Amniotic epithelial cell (primary cell): Measurements from ENCODE around the gene C1orf94.
"Not testable (repeated sequence)": the region's sequence is repeated elsewhere in the genome, so short reads cannot be mapped to it uniquely, and the experiment has no call there.

Experiments
- DNase-seq: peaks from one replicate; pipeline ENCODE4 v3.0.0-alpha.2; 2010; ENCODE audit warnings: low read depth

The C1orf94 gene

DNA sequence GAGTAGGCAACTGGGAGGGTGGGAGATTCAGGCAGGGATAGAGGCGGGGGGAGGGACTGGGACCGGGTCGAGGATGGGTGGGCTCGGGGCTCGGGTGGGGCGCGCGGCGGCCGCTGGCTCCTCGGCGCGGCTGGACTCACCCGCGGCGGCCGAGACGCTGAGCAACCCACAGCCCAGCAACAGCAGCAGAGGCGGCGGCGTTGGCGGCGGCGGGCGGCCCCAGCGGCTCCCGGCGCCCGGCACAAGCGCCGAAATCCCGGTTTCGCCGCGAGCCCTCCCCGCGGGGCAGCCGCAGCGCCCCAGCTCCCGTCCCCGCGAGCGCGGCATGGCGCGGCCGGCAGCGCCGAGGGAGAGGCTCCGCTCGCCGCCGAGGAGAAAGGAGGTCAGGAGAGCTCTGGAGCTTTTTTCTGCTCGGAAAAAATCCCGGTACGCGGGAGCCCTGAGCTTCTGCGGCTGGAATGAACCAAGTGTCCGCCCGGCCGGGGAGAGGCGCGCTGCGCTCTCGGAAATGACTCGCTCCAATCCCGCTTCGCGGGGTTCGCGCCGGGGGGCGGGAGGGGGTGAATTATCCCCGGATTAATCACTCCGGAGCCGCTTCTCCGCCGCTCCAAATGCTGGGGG is 11.8 kb upstream of the C1orf94 start, which contains the start of gene CSMD2:
Gene CSMD2, minus strand, starts transcription at position 460 of the 621 bp plus-strand sequence. Its CDS starts 133 bp downstream, at position 327.
- DNase-seq, result peak; percentile 28

DNA sequence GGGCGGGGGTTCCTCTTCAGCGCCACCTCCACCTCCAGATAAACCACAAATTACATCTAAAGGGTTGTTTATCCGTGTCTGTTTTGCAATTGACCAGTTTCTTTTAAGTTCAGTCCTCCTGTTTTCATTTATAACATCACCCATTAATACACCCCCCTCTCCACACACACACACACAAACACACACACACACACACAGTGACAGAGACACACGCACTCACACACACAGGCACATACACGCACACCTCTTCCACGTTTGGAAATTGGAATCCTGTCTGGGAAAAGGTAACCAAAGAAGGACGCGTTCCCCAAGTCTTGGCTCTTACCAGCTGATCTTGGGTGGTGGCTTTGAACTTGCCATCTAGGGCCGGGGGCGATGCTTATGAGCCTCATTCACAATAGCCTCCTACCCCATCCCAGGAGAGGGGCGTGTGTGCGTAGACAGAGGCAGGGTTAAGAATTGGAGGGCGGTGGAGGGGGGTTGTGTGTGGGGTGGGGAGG is 11.2 kb upstream of the C1orf94 start:
- no peak for DNase-seq

DNA sequence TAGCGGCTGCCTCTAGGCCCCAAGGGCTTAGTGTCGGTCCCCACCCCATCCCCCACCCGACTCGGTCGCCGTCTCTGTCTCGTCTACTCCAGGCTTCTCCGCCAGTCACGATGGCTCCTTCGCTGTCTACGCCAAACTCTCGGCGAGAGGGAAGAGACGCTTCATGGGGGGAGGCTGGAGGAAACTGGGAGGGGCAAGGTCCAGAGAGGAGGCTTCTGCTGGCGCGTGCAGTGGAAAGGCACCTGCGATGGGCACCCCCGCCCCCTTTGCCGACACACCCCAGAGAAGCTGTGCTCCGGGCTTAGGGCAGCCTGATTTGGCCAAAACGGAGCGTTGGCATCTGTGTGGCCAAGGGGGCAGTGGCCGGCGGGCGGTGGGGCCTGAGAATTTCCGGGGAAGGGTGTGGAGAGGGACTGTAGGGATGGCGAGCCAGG is 10.5 kb upstream of the C1orf94 start:
- no peak for DNase-seq

GRCh38 chr1:34166625-34167361 is 9.9 kb upstream of the C1orf94 start:
- DNase-seq, result no peak

GRCh38 chr1:34167389-34167788 is 9.3 kb upstream of the C1orf94 start:
- DNase-seq, result no peak

DNA sequence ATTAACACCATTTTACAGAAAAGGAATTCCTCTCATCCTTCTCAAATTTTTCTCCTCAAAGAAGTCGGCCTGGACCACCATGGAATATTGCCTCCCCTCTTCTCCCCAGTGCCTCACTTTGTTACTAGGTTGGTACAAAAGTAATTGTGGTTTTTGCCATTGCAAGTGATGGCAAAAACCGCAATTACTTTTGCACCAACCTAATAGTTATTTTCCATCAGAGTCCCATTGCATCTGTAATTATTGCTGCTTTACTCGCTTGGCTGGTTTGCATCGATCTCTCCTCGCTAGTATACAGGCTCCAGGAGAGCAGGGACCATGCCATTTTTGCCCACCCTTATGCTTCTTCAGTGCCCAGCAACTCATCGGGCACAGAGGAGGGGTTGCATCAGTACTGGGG is 963 bp upstream of the C1orf94 start:
- DNase-seq, result no peak

GRCh38 chr1:34178072-34178471 is 1.4 kb downstream of the C1orf94 start:
- no peak for DNase-seq

DNA sequence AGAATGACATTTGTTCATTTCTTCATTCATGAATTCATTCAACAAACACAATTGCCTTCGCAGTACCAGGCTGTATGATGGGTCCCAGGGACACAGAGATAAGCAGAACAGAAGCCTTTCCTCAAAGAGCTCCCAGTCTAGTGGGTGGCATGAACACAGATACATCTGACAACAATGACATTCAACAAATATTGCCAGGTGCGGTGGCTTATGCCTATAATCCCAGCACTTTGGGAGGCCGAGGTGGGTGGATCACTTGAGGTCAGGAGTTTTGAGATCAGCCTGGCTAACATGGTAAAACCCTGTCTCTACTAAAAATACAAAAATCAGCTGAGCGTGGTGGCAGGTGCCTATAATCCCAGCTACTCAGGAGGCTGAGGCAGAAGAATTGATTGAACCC is 6.7 kb downstream of the C1orf94 start:
- DNase-seq, result not testable (repeated sequence)

- DNase-seq, result no peak
These were observed 10.2 kb downstream of the C1orf94 start for GRCh38 chr1:34186741-34187494.

DNA sequence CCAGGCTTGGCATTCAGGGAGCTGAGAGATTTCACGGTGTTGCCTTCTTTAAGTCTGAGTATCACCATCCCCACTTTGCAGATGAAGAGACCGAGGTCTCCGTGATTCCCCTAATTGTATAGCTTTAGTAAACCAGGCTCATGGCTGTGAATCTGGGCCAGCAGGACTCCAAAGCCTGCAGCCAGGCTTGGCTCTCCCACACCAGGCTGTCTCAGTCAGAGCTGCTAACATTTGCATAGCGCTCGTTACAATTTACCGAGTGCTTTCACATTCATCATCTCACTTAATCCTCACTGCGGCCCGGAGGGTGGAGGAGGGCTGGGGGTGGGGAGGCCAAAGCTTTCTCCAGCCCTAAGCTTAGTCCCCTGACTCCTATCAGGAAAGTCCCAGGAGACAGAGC is 11.7 kb downstream of the C1orf94 start:
- DNase-seq, result no peak

DNA sequence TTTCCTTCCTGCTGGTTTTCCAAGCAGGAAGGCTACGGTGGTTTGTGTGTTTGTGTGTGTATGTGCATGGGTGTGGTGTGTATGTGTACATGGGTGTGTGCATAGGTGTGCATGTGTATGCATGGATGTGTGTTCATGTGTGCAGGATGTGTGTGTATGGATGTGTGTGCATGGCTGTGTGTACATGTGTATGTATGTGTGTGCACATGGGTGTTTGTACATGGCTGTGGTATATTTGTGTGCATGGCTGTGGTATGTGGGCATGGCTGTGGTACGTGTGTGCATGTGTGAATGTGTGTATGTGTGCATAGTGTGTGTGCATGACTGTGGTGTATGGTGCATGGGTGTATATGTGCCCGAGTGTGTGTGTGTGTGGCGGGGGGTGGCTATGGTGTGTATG is 12.3 kb downstream of the C1orf94 start:
- DNase-seq, result no peak

DNA sequence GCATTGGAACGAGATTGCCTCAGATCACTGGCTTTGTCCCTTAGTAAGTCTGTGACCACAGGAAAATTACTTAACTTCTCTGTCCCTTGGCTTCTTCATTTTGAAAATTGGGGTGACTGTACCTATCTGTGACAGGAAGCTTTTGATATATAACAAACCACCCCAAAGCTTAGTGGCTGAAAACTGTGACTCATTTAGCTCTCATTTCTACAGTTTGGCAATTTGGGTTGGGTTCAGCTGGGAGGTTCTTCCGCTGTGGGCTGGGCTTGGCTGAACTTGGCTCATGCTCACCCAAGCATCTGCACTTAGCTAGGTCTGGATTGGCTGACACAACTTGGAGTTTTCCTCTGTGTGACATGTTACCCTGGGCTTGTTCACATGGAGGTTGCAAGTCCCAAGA is 14.0 kb downstream of the C1orf94 start:
- DNase-seq, result no peak

DNA sequence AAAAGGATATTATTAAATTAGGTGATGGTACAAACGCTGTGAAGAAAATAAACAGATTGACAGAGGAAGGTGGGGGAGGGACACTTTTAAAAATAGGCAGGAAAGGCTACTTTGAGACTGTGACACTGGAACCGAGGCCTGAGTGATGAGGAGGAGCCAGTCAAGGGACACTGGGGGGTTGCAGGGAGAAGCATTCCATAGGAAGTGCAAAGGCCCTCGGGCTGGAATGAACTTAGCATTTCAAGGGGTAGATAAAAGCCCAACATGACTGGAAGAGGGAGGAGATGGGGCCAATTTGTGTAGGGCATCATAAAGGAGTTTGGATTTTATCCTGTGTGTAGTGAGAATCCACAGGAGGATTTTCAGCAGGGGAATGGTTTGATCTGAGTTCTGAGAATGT is 15.9 kb downstream of the C1orf94 start:
- no peak for DNase-seq

DNA sequence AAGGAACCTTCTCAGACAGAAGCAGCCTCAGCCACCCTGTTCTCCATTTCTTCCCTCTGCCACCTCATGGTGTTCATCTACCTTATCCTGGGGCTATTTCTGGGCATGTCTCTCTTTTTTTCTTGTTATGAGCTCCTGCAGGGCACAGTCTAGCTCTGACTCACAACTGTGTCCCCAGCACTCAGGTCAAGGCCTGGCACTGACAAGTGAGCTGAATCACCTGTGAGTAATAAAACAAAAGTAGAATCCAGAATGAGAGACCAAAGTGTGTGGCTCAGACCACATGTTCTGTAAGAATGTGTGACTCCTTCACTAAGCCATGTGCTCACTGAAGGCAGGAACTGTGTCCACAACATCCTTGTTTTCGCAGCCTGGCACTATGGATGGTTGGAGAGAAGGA is 23.2 kb downstream of the C1orf94 start:
- no peak for DNase-seq

DNA sequence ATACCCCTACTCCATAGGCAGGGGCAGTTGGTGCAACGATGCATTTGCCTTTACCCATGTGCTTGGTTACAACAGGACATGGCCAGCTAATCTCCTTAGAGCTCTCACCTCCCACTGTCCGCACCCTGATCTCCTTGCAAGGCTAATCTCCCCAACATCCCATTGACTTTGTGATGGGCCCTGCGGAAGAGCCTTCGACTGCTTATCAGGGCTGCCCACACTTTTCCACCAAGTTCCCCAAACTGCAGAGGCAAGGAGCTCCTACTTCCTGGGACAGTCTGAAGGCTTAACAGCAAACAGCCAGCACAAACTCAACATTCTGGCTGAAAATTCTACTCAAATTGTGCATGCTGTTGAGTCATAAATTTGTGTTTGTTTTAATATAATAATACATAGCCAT is 36.0 kb downstream of the C1orf94 start:
- no peak for DNase-seq

DNA sequence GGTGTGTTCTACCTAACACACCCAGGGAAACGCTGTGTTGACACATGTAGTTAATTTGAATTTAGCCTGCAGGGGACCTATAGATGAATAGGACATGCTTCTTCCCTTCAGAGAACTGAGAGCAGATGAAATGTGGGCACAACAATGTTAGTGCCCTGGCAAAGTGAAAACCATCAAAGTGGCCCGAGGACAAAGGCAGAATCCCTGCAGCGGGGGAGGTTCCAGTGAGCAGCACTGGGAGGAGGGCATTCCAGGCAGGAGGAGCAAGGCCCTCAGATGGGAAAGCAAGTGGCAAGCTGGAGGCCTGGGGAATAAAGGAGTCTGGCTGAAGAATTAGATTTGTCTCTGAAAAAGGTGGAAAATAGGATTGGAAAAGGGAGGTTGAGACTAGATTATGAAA is 37.2 kb downstream of the C1orf94 start:
- DNase-seq, result no peak

DNA sequence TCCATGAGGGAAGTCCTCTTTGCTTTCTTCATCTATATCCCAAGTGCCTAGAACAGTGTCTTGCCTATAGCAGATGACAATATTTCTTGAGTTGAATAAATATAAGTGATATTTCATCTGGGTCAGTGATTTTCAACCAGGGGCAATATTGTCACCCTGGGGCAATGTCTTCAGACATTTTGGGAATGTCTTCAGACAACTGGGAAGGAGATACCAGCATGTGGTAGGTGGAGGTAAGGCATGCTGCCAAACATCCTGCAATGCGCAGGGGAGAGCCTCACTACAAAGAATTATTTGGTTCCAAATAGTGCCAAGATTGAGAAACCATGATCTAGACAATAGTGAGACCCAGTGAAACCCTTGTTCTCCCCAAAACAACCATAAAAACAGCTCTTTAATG is 54.7 kb downstream of the C1orf94 start:
- no peak for DNase-seq

GRCh38 chr1:34235594-34235993 is 58.9 kb downstream of the C1orf94 start:
- DNase-seq, result no peak

DNA sequence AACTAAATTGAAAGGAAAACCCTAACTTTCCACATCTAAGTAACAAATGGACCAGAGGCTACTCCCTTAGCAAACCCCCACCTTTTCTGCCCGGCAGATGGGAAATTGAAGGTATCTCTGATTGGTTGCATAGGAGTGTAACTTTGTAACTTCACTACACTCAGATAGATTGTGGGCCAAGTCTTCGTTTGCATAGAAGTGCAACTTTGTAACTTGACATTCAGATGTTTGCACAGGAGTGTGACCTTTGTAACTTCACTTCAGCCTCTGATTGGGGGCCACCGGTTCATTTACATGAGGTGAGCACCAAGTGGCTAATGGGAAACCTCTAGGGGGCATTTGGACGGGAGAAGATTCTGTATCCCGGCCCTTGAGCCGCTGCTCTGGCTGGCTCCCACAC is 59.4 kb downstream of the C1orf94 start:
- DNase-seq, result no peak

- no peak for DNase-seq
These were observed 60.6 kb downstream of the C1orf94 start for GRCh38 chr1:34237151-34237815.

DNA sequence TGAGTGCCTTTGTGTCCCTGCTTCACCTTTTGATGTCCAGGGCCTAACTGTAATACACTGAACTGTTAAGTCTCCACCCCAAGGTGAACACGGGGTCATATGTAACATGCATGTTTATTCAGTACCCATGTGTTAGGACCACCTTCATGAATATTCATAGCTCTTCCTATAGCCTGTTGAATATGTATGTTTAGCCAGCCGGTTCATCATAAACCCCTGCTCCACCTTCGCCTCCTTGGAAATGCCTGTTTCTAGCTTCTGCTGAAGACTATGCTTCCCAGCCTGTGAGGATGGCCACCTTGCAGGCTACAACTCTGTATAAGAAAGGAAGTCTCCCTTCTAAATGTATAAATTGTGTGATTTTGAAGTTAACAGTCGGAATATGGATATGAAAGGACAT is 69.3 kb downstream of the C1orf94 start:
- no peak for DNase-seq

- no peak for DNase-seq
These were observed 73.6 kb downstream of the C1orf94 start for GRCh38 chr1:34250342-34250741.
